KOPT-K1 (cell line): ENCODE results near the gene FAM111B.

Experiments used
- H3K27ac ChIP-seq: fragments of 200-600 bp; sonication (generic); 2 replicates; pipeline ENCODE4 v1.5.1; 2016; ENCODE audit warnings: antibody characterized with exemption, mild to moderate bottlenecking, low read depth, low read length; ENCODE audit not compliant: poor library complexity, severe bottlenecking
- H3K36me3 ChIP-seq: fragments of 200-600 bp; sonication (generic); 2 replicates; pipeline ENCODE4 v1.5.1; 2017; ENCODE audit warnings: antibody characterized with exemption, mild to moderate bottlenecking, low read length, moderate library complexity; ENCODE audit not compliant: insufficient read depth
- H3K9me3 ChIP-seq: fragments of 200-600 bp; sonication (generic); 2 replicates; pipeline ENCODE4 v1.5.1; 2017; ENCODE audit warnings: antibody characterized with exemption, low read length, mild to moderate bottlenecking; ENCODE audit not compliant: insufficient read depth, poor library complexity, severe bottlenecking

The FAM111B gene

GRCh38 chr11:59171508-59172322 lies 64.7 kb downstream of the FAM111B start, which contains the start of gene DTX4:
DTX4 (plus strand) TSS chr11:59172132; CDS start chr11:59172596, 464 bp downstream.
- H3K36me3 ChIP-seq: no peaks in the 10 kb centered on the region
- H3K9me3 ChIP-seq: no peaks in the 10 kb centered on the region
- H3K27ac ChIP-seq: no peak within 1 kb of the TSS

GRCh38 chr11:59172345-59173079 lies 65.5 kb downstream of the FAM111B start:
- no peaks in the 10 kb centered on the region for H3K9me3 ChIP-seq
- H3K27ac ChIP-seq: no peak overlapping the region
- H3K36me3 ChIP-seq: no peaks in the 10 kb centered on the region

DNA sequence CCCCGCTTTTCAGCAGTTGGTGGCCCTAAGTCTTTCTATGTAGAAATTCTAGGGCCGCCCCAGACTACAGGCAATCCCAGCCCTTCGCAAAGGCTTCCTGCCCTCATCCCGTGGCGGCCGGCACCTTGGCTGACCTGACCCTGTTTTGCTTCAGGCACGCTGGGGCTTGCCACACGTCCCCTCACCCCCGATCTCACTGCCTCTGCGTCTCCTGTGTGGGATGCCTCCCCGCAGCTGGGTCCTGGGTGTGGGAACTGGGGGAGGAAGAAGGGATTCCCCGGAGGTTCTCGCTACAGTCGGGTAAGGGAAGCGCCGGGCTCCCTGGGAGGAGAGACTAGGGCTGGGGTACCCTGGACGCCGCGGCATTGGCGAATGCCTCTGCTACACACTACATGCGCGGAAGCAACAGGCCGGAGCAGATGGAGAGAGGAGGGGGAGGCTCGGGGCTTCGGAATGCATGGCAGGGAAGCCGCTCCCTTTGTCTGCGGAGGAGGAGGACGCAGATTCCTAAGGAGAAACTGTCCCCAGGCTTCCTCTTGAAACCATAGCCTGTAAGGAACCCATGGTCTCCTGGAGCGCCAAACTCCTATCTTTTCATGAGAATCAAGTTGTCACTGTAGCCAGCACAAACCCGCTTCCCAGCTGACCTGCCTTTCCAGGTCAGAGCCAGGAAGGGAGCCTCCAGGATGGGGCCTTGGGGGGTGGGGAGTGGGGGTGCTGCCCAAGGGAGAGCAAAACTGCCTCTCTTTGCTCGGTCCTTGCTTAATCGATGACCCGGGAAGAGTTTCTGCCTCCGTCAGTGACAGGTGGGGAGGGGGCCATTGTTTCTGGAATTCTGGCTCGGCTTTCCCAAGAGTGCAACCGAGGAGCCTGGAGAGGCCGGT lies 66.3 kb downstream of the FAM111B start:
- H3K9me3 ChIP-seq: no peaks in the 10 kb centered on the region
- no peak overlapping the region for H3K27ac ChIP-seq
- no peaks in the 10 kb centered on the region for H3K36me3 ChIP-seq

DNA sequence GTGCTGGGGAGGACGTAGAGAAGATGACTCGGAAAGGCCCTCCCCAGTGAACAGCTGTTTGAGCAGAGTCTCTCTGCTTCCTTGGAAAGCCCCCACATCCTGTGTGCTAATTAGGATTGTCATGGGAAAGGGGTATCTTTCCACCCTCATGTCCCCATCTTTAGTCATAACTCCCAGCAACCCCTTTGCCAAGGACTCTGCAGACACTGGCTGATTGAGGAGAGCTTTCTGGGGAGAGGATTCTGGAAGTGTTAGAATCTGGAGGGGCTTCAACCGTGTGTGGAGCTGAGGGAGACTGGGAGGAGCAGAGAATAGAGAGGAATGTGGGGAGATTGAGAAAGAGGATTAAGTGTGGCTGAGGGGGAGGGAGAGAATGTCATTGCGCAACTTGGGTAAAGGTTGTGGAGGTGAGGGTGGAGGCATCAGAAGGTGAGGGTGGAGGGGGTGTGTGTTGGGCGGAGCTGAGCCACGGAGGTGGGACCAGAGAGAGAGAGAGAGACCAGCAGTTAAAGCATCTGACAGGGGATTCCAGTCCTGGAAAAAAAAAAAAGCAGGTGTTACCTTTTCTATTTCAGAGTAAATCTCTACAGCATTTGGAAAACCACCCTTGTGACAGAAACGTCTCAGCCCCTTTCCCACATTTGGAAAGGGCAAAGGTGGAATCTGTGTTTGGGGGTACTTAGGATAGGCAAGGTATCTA lies 67.1 kb downstream of the FAM111B start:
- Histone ChIP-seq H3K27ac (no peak overlapping the region), H3K36me3 (no peaks in the 10 kb centered on the region), H3K9me3 (peaks cover 3% of the 10 kb centered on the region)

DNA sequence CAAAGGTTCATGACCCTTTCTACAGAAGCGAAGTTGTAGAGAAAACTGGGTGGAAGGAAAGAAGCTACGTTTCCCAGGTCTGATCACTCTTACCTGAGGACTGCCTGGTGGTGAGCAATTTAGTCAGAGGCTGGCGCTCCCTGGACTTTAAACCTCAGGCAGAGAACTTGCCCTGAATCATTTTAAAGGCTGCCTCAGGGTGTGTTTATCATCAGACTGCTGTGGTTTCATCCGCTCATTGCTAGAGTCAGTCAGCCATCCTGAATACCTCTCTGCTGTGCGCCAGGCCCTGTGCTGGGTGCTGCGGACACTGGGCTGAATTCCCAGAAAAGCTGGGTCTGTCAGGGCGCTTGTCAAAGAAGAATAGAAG lies 67.6 kb downstream of the FAM111B start:
- Histone ChIP-seq H3K27ac (no peak overlapping the region), H3K9me3 (peaks cover 9% of the 10 kb centered on the region), H3K36me3 (no peaks in the 10 kb centered on the region)

DNA sequence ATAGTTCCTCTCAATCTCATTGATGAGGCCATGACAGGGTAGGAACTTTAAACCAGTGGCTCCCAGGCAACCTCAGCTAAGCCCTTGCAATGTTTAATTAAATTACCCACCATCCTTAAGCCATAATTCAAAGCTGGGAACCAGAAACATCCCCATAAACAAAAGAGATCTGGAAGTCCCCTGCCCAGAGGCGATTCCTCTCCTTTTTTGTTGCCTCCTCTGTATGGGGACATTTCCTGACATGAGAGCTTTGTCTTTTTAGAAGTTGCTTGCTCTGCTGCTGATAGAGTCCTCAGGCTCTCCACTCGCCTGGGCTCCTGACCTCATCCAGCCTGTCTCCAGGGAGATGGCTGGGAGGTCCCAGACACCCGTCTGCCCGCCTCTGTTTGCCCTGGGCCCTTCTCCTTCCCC lies 68.1 kb downstream of the FAM111B start:
- peaks cover 11% of the 10 kb centered on the region for H3K9me3 ChIP-seq
- H3K27ac ChIP-seq: no peak overlapping the region
- no peaks in the 10 kb centered on the region for H3K36me3 ChIP-seq

DNA sequence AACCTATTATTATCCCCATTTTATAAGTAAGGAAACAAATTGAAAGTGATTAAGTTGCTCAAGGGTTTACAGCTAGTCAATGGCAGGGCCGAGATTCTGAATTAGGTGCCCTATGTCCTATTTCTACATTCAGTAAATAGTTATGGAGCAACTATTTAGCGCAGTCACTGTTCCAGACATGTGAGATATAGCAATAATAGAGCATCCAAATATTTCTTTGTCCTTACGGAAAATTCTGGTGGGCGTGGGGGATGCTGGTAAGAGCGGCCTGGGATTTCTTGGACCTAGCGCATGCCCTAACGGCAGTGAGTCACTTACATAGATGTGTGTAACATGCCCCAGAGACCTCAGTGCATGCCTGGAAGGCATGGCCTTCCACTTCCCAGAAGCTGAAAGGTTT lies 69.3 kb downstream of the FAM111B start:
- peaks cover 11% of the 10 kb centered on the region for H3K9me3 ChIP-seq
- H3K27ac ChIP-seq: no peak overlapping the region
- no peaks in the 10 kb centered on the region for H3K36me3 ChIP-seq
